Right lobe of liver (tissue), 4 donors: ENCODE measurements around the gene UNC119.

Experiments used
- POLR2A ChIP-seq: fragments of 450-650 bp; IDR thresholded peaks from one replicate; pipeline ENCODE4 v1.6.1; 2017; ENCODE audit warnings: antibody characterized with exemption, mild to moderate bottlenecking
- TF ChIP-seq, protein P1 (sequence below), 4 donors: fragments of 200-600 bp in 3 of 4; fragments of 450-650 bp in 1 of 4; IDR thresholded peaks; one replicate each; pipeline versions ENCODE4 v1.5.1 to v1.8.0; 2016 to 2022; ENCODE audit warnings: antibody characterized with exemption in 4 of 4, mild to moderate bottlenecking in 2 of 4
- donor health status: DM: no; HTN: no; CAD: no.
- donor health status: DM: no; HTN: no; CAD: no.
- donor health status: DM: no; HTN: yes; CAD: no.

GRCh38 chr17:28563475-28563874 is 11.1 kb upstream of the UNC119 start:
- TF ChIP-seq, protein P1, sequence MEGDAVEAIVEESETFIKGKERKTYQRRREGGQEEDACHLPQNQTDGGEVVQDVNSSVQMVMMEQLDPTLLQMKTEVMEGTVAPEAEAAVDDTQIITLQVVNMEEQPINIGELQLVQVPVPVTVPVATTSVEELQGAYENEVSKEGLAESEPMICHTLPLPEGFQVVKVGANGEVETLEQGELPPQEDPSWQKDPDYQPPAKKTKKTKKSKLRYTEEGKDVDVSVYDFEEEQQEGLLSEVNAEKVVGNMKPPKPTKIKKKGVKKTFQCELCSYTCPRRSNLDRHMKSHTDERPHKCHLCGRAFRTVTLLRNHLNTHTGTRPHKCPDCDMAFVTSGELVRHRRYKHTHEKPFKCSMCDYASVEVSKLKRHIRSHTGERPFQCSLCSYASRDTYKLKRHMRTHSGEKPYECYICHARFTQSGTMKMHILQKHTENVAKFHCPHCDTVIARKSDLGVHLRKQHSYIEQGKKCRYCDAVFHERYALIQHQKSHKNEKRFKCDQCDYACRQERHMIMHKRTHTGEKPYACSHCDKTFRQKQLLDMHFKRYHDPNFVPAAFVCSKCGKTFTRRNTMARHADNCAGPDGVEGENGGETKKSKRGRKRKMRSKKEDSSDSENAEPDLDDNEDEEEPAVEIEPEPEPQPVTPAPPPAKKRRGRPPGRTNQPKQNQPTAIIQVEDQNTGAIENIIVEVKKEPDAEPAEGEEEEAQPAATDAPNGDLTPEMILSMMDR (IDR thresholded peaks at IDR 0.05), result no peak
- TF ChIP-seq POLR2A, result no peak
